Suprapubic skin (tissue), 3 donors: ENCODE results near the gene DIPK1B.

Experiments
- CTCF ChIP-seq, 2 donors: fragments of 200-600 bp in 1 of 2; fragments of 450-650 bp in 1 of 2; sonication (generic) in 1 of 2; IDR thresholded peaks; one replicate each; pipeline ENCODE4 v1.5.1; 2016 to 2019; ENCODE audit warnings: antibody characterized with exemption in 2 of 2, mild to moderate bottlenecking in 1 of 2, moderate library complexity in 1 of 2
- EP300 ChIP-seq: sonication (generic); formaldehyde crosslinking; IDR thresholded peaks from one replicate; pipeline ENCODE4 v1.6.1; 2017; ENCODE audit warnings: antibody characterized with exemption

- TF ChIP-seq EP300 (no peak), CTCF (IDR thresholded peaks at IDR 0.05) (no peak)
Observed at GRCh38 chr9:136723362-136723976, 11.1 kb downstream of the DIPK1B start.
